Forelimb muscle (tissue), 1 donor: ENCODE measurements around the gene INAVA. TPM values are rescaled to one million over a fixed set of nuclear protein-coding genes. Genes with fewer than 3 reads are reported as not detected.
"Not testable (repeated sequence)": the region's sequence is repeated elsewhere in the genome, so short reads cannot be mapped to it uniquely, and the experiment has no call there.

Experiments
- DNase-seq: peaks from one replicate; pipeline ENCODE4 v3.0.0-alpha.2; 2013; ENCODE audit warnings: low read depth
- polyA plus RNA-seq: library from polyadenylated mRNA; unstranded; fragments of 120-200 nt; gene quantifications from one replicate; pipeline ENCODE4 v1.2.1, GENCODE V29; 2013; ENCODE audit not compliant: insufficient read length

The INAVA gene
- polyA plus RNA-seq, 1 donor, result 2.0 TPM

GRCh38 chr1:200963888-200964287 lies 69.2 kb downstream of the INAVA start:
- not testable (repeated sequence) for DNase-seq

Other genes with a start within 250 kb of the INAVA start
- gene DDX59, start 225.0 kb upstream of the INAVA start, polyA plus RNA-seq, result 17.6 TPM
- 17.6 TPM for gene CAMSAP2, start 156.0 kb upstream of the INAVA start, polyA plus RNA-seq
- gene GPR25, start 21.9 kb upstream of the INAVA start, polyA plus RNA-seq, result not detected
- gene KIF21B, start 128.8 kb downstream of the INAVA start, polyA plus RNA-seq, result 0.73 TPM
- 56.1 TPM for gene CACNA1S, start 217.5 kb downstream of the INAVA start, polyA plus RNA-seq
- gene ASCL5, start 232.3 kb downstream of the INAVA start, polyA plus RNA-seq, result 0.32 TPM